Peyer's patch (tissue), 4 donors: Measurements from ENCODE around the gene MNDA. TPM values are rescaled to one million over a fixed set of nuclear protein-coding genes. Genes with fewer than 3 reads are reported as not detected.

Experiments used
- DNase-seq, 3 donors: peaks; one replicate each; pipeline ENCODE4 v3.0.0-alpha.2; 2017 to 2019
- H3K27ac ChIP-seq, 4 donors: fragments of 200-600 bp; sonication (generic); one replicate each; pipeline ENCODE4 v1.5.1; 2016 to 2019
- H3K27me3 ChIP-seq, 2 donors: fragments of 200-600 bp; sonication (generic); one replicate each; pipeline ENCODE4 v1.5.1; 2019
- H3K36me3 ChIP-seq, 3 donors: fragments of 200-600 bp; sonication (generic); one replicate each; pipeline ENCODE4 v1.5.1; 2016 to 2019
- H3K4me1 ChIP-seq, 4 donors: fragments of 200-600 bp; sonication (generic); one replicate each; pipeline ENCODE4 v1.5.1; 2016 to 2019
- H3K4me3 ChIP-seq, 4 donors: fragments of 200-600 bp; sonication (generic); 1 replicate in 3 of 4; 2 replicates in 1 of 4; pipeline ENCODE4 v1.5.1; 2016 to 2019; ENCODE audit warnings: mild to moderate bottlenecking in 1 of 4
- H3K9me3 ChIP-seq, 4 donors: fragments of 200-600 bp; sonication (generic); one replicate each; pipeline ENCODE4 v1.5.1; 2016 to 2019; ENCODE audit warnings: mild to moderate bottlenecking in 1 of 4
- POLR2A ChIP-seq, 2 donors: fragments of 450-650 bp; IDR thresholded peaks; one replicate each; pipeline ENCODE4 v1.5.1; 2017; ENCODE audit warnings: antibody characterized with exemption in 2 of 2, mild to moderate bottlenecking in 2 of 2, moderate library complexity in 2 of 2
- total RNA-seq, 4 donors: library from RNA; depleted of rRNA; stranded (reverse); fragments of >200 nt; gene quantifications; one replicate each; pipeline ENCODE4 v1.1.0, GENCODE V29; 2016
- TF ChIP-seq, protein P1 (sequence below), 6 experiments: fragments of 450-650 bp in 4 of 6; fragments of 200-600 bp in 2 of 6; sonication (generic) in 1 of 6; IDR thresholded peaks; one replicate each; pipeline ENCODE4 v1.5.1; 2017 to 2019; ENCODE audit warnings: antibody characterized with exemption in 6 of 6, mild to moderate bottlenecking in 3 of 6, moderate library complexity in 1 of 6

MNDA gene
- total RNA-seq, 4 donors from 2014 or later: 0.94 to 9.9 TPM; not detected in 2

DNA sequence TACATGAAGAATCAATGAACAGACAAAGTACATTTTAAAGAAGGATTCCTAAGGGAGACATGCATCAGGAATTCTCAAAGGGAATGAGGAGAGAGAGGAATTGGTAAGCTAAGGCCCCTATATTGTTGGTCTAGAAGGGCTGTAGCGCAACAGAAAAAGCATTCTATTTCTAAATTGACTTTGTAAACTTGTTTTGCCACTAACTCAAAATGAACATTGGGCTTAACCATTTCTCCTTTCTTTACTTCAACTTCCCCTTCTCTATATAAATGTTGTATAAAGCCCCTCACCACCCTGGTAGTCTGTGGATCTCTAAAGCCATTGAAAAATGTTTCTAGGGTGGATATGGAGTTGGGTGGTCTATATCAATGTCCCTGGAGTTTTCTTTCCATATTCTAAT is 29.8 kb upstream of the MNDA start:
- no peak overlapping the region for H3K27ac ChIP-seq
- no peaks in the 10 kb centered on the region for H3K36me3 ChIP-seq
- no peak for TF ChIP-seq POLR2A (IDR thresholded peaks at IDR 0.05)
- TF ChIP-seq, protein P1, sequence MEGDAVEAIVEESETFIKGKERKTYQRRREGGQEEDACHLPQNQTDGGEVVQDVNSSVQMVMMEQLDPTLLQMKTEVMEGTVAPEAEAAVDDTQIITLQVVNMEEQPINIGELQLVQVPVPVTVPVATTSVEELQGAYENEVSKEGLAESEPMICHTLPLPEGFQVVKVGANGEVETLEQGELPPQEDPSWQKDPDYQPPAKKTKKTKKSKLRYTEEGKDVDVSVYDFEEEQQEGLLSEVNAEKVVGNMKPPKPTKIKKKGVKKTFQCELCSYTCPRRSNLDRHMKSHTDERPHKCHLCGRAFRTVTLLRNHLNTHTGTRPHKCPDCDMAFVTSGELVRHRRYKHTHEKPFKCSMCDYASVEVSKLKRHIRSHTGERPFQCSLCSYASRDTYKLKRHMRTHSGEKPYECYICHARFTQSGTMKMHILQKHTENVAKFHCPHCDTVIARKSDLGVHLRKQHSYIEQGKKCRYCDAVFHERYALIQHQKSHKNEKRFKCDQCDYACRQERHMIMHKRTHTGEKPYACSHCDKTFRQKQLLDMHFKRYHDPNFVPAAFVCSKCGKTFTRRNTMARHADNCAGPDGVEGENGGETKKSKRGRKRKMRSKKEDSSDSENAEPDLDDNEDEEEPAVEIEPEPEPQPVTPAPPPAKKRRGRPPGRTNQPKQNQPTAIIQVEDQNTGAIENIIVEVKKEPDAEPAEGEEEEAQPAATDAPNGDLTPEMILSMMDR (IDR thresholded peaks at IDR 0.05): no peak
- no peaks in the 10 kb centered on the region for H3K9me3 ChIP-seq
- H3K4me3 ChIP-seq: no peak overlapping the region
- DNase-seq: no peak
- no peaks in the 10 kb centered on the region for H3K27me3 ChIP-seq
- H3K4me1 ChIP-seq: no peaks in the 10 kb centered on the region

- H3K4me1 ChIP-seq: no peaks in the 10 kb centered on the region
- H3K36me3 ChIP-seq: no peaks in the 10 kb centered on the region
- no peaks in the 10 kb centered on the region for H3K27me3 ChIP-seq
- TF ChIP-seq POLR2A (IDR thresholded peaks at IDR 0.05): no peak
- TF ChIP-seq, protein P1 (IDR thresholded peaks at IDR 0.05): no peak
- H3K4me3 ChIP-seq: no peak overlapping the region
- no peaks in the 10 kb centered on the region for H3K9me3 ChIP-seq
- no peak for DNase-seq
- no peak overlapping the region for H3K27ac ChIP-seq
Measured at GRCh38 chr1:158803678-158804077, 27.5 kb upstream of the MNDA start.

GRCh38 chr1:158806916-158807536 is 24.1 kb upstream of the MNDA start:
- Histone ChIP-seq H3K4me1 (no peaks in the 10 kb centered on the region), H3K36me3 (no peaks in the 10 kb centered on the region), H3K27me3 (no peaks in the 10 kb centered on the region), H3K9me3 (no peaks in the 10 kb centered on the region), H3K27ac (no peak overlapping the region), H3K4me3 (no peak overlapping the region)
- TF ChIP-seq POLR2A (IDR thresholded peaks at IDR 0.05): no peak
- DNase-seq: no peak

- Histone ChIP-seq H3K27me3 (no peaks in the 10 kb centered on the region), H3K4me1 (no peaks in the 10 kb centered on the region), H3K4me3 (no peak overlapping the region), H3K27ac (no peak overlapping the region), H3K36me3 (no peaks in the 10 kb centered on the region), H3K9me3 (no peaks in the 10 kb centered on the region)
- no peak for TF ChIP-seq POLR2A (IDR thresholded peaks at IDR 0.05)
- TF ChIP-seq, protein P1 (IDR thresholded peaks at IDR 0.05): no peak
- no peak for DNase-seq
Measured at GRCh38 chr1:158809256-158809655, 21.9 kb upstream of the MNDA start.

DNA sequence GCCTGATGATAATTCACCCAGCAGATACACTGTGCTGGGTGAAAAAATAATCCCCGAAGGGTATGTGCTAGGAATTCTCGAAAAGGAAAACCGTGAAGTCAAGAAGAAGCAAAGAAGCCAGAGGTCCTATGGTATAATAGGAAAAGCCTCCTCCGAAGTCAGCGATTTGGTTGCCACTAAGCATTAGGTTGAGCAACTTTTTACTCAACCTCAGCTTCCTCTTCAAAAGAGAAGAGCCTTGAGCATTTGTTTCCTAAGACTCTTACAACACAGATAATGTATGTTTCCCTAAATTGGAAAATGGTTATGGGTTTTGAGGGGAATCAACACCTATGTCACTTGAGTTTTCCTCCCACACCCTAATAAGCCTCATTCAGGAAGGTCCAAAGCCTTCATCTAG is 21.3 kb upstream of the MNDA start:
- H3K4me3 ChIP-seq: no peak overlapping the region
- no peak overlapping the region for H3K27ac ChIP-seq
- no peaks in the 10 kb centered on the region for H3K9me3 ChIP-seq
- H3K4me1 ChIP-seq: no peaks in the 10 kb centered on the region
- no peaks in the 10 kb centered on the region for H3K27me3 ChIP-seq
- TF ChIP-seq POLR2A (IDR thresholded peaks at IDR 0.05): no peak
- TF ChIP-seq, protein P1 (IDR thresholded peaks at IDR 0.05): no peak
- no peaks in the 10 kb centered on the region for H3K36me3 ChIP-seq
- no peak for DNase-seq

GRCh38 chr1:158810311-158810710 is 20.8 kb upstream of the MNDA start:
- Histone ChIP-seq H3K36me3 (no peaks in the 10 kb centered on the region), H3K4me3 (no peak overlapping the region), H3K9me3 (no peaks in the 10 kb centered on the region), H3K4me1 (no peaks in the 10 kb centered on the region), H3K27me3 (no peaks in the 10 kb centered on the region), H3K27ac (no peak overlapping the region)
- DNase-seq: no peak
- TF ChIP-seq POLR2A (IDR thresholded peaks at IDR 0.05): no peak
- TF ChIP-seq, protein P1 (IDR thresholded peaks at IDR 0.05): no peak
